GDM1 (cell line): ENCODE measurements around the gene SUGP1.
"Not testable (repeated sequence)": the region's sequence is repeated elsewhere in the genome, so short reads cannot be mapped to it uniquely, and the experiment has no call there.

Experiments
- DNase-seq: peaks from one replicate; lab custom pipeline; 2025; lab: John Stamatoyannopoulos, UW

SUGP1 gene

GRCh38 chr19:19320361-19321140, at the start of gene SUGP1, which contains the start of gene MAU2:
SUGP1 (minus strand) TSS chr19:19320509; CDS start chr19:19320496, 13 bp downstream.
MAU2 (plus strand) TSS chr19:19320829; CDS start chr19:19320860, 31 bp downstream.
- DNase-seq: peak; percentile 86

GRCh38 chr19:19368087-19368486, 47.8 kb upstream of the SUGP1 start:
- no peak for DNase-seq

GRCh38 chr19:19366434-19367396, 46.4 kb upstream of the SUGP1 start:
- DNase-seq: peak; percentile 62

GRCh38 chr19:19362075-19362474, 41.8 kb upstream of the SUGP1 start:
- no peak for DNase-seq

GRCh38 chr19:19361075-19361594, 40.8 kb upstream of the SUGP1 start:
- peak; percentile 36 for DNase-seq

GRCh38 chr19:19356901-19357566, 36.7 kb upstream of the SUGP1 start:
- no peak for DNase-seq

GRCh38 chr19:19356500-19356899, 36.2 kb upstream of the SUGP1 start:
- no peak for DNase-seq

- DNase-seq: no peak
Measured at GRCh38 chr19:19355606-19356139, 35.4 kb upstream of the SUGP1 start.

GRCh38 chr19:19354932-19355331, 34.6 kb upstream of the SUGP1 start:
- DNase-seq: no peak

GRCh38 chr19:19354007-19354406, 33.7 kb upstream of the SUGP1 start:
- DNase-seq: no peak

GRCh38 chr19:19352823-19353222, 32.5 kb upstream of the SUGP1 start:
- no peak for DNase-seq

- not testable (repeated sequence) for DNase-seq
Measured at GRCh38 chr19:19350756-19351155, 30.4 kb upstream of the SUGP1 start.

- DNase-seq: no peak
Measured at GRCh38 chr19:19349365-19349764, 29.1 kb upstream of the SUGP1 start.

- DNase-seq: no peak
Measured at GRCh38 chr19:19348266-19348665, 28.0 kb upstream of the SUGP1 start.

- no peak for DNase-seq
Measured at GRCh38 chr19:19347401-19348110, 27.2 kb upstream of the SUGP1 start.

- no peak for DNase-seq
Measured at GRCh38 chr19:19345970-19346369, 25.7 kb upstream of the SUGP1 start.

- DNase-seq: no peak
Measured at GRCh38 chr19:19345232-19345631, 24.9 kb upstream of the SUGP1 start.

GRCh38 chr19:19343762-19344161, 23.5 kb upstream of the SUGP1 start:
- no peak for DNase-seq

GRCh38 chr19:19343016-19343362, 22.7 kb upstream of the SUGP1 start:
- DNase-seq: no peak

GRCh38 chr19:19342086-19343015, 22.0 kb upstream of the SUGP1 start:
- no peak for DNase-seq
